SKM-1 (cell line): Measurements from ENCODE around the gene PPP1R12A.

Experiments
- DNase-seq: peaks from one replicate; lab custom pipeline; 2025; ENCODE audit not compliant: unreplicated experiment; lab: John Stamatoyannopoulos, UW

PPP1R12A gene

GRCh38 chr12:79935624-79936345, 888 bp upstream of the PPP1R12A start:
- no peak for DNase-seq

GRCh38 chr12:79934281-79935020, 446 bp downstream of the PPP1R12A start:
- DNase-seq: no peak

GRCh38 chr12:79933532-79934264, 1.2 kb downstream of the PPP1R12A start:
- DNase-seq: no peak

- DNase-seq: no peak
Measured at GRCh38 chr12:79933043-79933442, 1.9 kb downstream of the PPP1R12A start.

- no peak for DNase-seq
Measured at GRCh38 chr12:79932357-79932756, 2.5 kb downstream of the PPP1R12A start.

GRCh38 chr12:79929065-79929464, 5.8 kb downstream of the PPP1R12A start:
- no peak for DNase-seq

- DNase-seq: no peak
Measured at GRCh38 chr12:79927772-79928474, 7.0 kb downstream of the PPP1R12A start.

- DNase-seq: no peak
Measured at GRCh38 chr12:79926951-79927350, 7.9 kb downstream of the PPP1R12A start.

- DNase-seq: no peak
Measured at GRCh38 chr12:79925492-79925891, 9.4 kb downstream of the PPP1R12A start.

- DNase-seq: no peak
Measured at GRCh38 chr12:79921786-79922185, 13.1 kb downstream of the PPP1R12A start.

GRCh38 chr12:79920421-79921238, 14.3 kb downstream of the PPP1R12A start:
- no peak for DNase-seq

- no peak for DNase-seq
Measured at GRCh38 chr12:79919762-79920161, 15.1 kb downstream of the PPP1R12A start.

GRCh38 chr12:79916826-79917225, 18.1 kb downstream of the PPP1R12A start:
- DNase-seq: no peak

- DNase-seq: no peak
Measured at GRCh38 chr12:79911889-79912656, 22.8 kb downstream of the PPP1R12A start.

- no peak for DNase-seq
Measured at GRCh38 chr12:79908366-79908765, 26.5 kb downstream of the PPP1R12A start.

GRCh38 chr12:79901506-79901905, 33.4 kb downstream of the PPP1R12A start:
- no peak for DNase-seq

- DNase-seq: no peak
Measured at GRCh38 chr12:79900951-79901350, 33.9 kb downstream of the PPP1R12A start.

- DNase-seq: no peak
Measured at GRCh38 chr12:79900199-79900598, 34.7 kb downstream of the PPP1R12A start.

- DNase-seq: no peak
Measured at GRCh38 chr12:79897617-79898016, 37.3 kb downstream of the PPP1R12A start.

GRCh38 chr12:79895804-79896203, 39.1 kb downstream of the PPP1R12A start:
- DNase-seq: no peak
